GM06990 (cell line): Measurements from ENCODE around the gene DTNB.

Experiments
- DNase-seq: peaks from one replicate; pipeline ENCODE4 v3.0.0-alpha.2; 2011; ENCODE audit not compliant: insufficient read length; ENCODE audit errors: extremely low read depth
- H3K27me3 ChIP-seq: replicated peaks from 2 replicates; pipeline ENCODE4 v1.6.0; 2011; ENCODE audit warnings: low read length; ENCODE audit not compliant: control insufficient read depth, insufficient read depth
- H3K36me3 ChIP-seq: 2 replicates; pipeline ENCODE4 v1.5.1; 2011; ENCODE audit warnings: low read length; ENCODE audit not compliant: control insufficient read depth, insufficient read depth
- H3K4me3 ChIP-seq: replicated peaks from 2 replicates; pipeline ENCODE4 v1.5.1; 2011; ENCODE audit warnings: low read depth, mild to moderate bottlenecking, control low read depth, low read length
- TF ChIP-seq, protein P1 (sequence below): IDR thresholded peaks from 2 replicates; pipeline ENCODE4 v1.5.1; 2011; ENCODE audit warnings: low read length, control low read depth, mild to moderate bottlenecking, inconsistent platforms; ENCODE audit not compliant: insufficient read depth, poor library complexity, severe bottlenecking

Gene DTNB

GRCh38 chr2:25332571-25332970, 340.8 kb downstream of the DTNB start:
- H3K36me3 ChIP-seq: no peaks in the 10 kb centered on the region
- DNase-seq: no peak
- H3K27me3 ChIP-seq: no peaks in the 10 kb centered on the region
- TF ChIP-seq, protein P1, sequence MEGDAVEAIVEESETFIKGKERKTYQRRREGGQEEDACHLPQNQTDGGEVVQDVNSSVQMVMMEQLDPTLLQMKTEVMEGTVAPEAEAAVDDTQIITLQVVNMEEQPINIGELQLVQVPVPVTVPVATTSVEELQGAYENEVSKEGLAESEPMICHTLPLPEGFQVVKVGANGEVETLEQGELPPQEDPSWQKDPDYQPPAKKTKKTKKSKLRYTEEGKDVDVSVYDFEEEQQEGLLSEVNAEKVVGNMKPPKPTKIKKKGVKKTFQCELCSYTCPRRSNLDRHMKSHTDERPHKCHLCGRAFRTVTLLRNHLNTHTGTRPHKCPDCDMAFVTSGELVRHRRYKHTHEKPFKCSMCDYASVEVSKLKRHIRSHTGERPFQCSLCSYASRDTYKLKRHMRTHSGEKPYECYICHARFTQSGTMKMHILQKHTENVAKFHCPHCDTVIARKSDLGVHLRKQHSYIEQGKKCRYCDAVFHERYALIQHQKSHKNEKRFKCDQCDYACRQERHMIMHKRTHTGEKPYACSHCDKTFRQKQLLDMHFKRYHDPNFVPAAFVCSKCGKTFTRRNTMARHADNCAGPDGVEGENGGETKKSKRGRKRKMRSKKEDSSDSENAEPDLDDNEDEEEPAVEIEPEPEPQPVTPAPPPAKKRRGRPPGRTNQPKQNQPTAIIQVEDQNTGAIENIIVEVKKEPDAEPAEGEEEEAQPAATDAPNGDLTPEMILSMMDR: no peak
- no peak overlapping the region for H3K4me3 ChIP-seq

DNA sequence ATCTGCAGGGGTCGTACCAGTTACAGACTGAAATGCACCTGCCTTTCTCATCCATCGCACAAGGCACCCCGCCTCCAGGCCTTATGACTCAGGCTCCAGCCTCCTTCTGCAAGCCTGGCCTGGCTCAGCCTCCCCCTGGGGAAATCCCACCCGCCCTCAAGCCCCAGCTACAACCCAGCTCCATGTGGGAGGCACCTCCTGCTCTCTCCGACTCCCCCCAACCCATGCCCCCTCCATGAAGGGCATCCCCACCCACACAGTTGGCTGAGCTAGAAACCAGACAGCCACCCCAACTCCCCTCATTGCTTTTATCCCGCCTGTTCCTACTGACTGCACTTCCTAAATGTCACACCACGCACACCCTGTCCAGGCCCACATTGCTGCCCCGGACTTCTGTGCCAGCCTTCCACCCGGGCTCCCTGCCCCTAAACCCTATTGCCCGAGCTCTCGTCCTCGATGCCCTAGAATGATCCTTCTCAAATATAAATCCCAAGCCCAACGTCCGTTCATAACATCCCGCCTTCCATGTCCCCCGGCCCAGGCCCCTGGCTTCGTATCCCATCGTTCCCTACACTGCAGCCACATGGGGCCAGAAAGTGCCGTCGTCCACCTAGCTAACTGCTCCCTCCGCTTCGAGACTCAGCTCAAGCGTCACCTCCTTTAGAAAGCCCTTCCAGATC, 341.6 kb downstream of the DTNB start:
- TF ChIP-seq, protein P1: no peak
- Histone ChIP-seq H3K27me3 (no peaks in the 10 kb centered on the region), H3K36me3 (no peaks in the 10 kb centered on the region), H3K4me3 (no peak overlapping the region)
- no peak for DNase-seq

GRCh38 chr2:25330937-25331336, 342.4 kb downstream of the DTNB start:
- Histone ChIP-seq H3K27me3 (no peaks in the 10 kb centered on the region), H3K36me3 (no peaks in the 10 kb centered on the region; the same call in 1 of the 2 replicates), H3K4me3 (no peak overlapping the region)
- no peak for DNase-seq
- TF ChIP-seq, protein P1: no peak

GRCh38 chr2:25330273-25330672, 343.1 kb downstream of the DTNB start:
- no peak for DNase-seq
- no peaks in the 10 kb centered on the region; the same call in 1 of the 2 replicates for H3K36me3 ChIP-seq
- TF ChIP-seq, protein P1: no peak
- no peaks in the 10 kb centered on the region for H3K27me3 ChIP-seq
- no peak overlapping the region for H3K4me3 ChIP-seq

GRCh38 chr2:25328152-25329085, 345.0 kb downstream of the DTNB start:
- no peaks in the 10 kb centered on the region; the same call in 1 of the 2 replicates for H3K36me3 ChIP-seq
- DNase-seq: no peak
- H3K4me3 ChIP-seq: no peak overlapping the region
- H3K27me3 ChIP-seq: no peaks in the 10 kb centered on the region
- TF ChIP-seq, protein P1: no peak
